GM21786 (cell line): ENCODE data around the gene CELA2B.
"Not testable (repeated sequence)": the region's sequence is repeated elsewhere in the genome, so short reads cannot be mapped to it uniquely, and the experiment has no call there.

Experiments used
- ATAC-seq: cut with Tn5 transposase; IDR thresholded peaks from one replicate; pipeline ENCODE4 v1.9.1; 2021; ENCODE audit not compliant: unreplicated experiment

Gene CELA2B

DNA sequence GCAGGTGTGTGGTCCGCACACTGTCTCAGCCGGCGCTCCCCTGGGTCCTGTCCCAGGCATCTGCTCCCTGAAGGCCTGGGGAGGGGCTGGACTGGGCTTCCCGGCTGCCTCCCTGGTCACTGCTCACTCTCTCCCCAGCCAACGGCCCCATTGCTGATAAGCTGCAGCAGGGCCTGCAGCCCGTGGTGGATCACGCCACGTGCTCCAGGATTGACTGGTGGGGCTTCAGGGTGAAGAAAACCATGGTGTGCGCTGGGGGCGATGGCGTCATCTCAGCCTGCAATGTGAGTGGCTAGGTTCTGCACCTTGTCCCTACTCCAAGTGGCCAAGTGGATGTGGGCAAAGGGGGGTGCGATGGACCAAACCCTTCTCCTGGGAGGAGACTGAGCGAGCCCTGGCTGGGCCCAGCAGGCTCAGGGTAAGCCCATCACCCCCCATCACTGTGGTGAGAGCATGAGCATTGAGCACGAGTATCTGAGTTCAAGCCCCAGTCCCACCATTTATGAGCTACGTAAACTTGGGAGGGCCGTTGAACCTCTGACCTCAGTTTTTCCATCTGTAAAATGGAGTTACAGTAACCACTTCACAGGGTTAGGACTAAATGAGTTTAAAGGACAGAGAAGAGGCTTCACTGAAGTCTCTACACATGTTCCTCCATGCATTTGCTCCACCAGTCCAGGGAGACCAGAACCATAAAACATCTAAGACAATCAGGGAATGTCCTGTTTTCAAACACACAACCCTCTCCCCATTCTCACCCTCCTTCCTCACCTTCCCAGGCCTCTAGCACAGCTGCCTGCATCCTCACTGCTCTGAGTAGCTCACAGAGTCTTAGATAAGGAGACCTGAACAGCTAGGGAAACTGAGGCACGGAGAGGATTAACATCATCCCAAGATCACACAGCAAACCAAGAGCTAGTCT is 31.2 kb upstream of the CELA2B start:
- no peak for ATAC-seq

DNA sequence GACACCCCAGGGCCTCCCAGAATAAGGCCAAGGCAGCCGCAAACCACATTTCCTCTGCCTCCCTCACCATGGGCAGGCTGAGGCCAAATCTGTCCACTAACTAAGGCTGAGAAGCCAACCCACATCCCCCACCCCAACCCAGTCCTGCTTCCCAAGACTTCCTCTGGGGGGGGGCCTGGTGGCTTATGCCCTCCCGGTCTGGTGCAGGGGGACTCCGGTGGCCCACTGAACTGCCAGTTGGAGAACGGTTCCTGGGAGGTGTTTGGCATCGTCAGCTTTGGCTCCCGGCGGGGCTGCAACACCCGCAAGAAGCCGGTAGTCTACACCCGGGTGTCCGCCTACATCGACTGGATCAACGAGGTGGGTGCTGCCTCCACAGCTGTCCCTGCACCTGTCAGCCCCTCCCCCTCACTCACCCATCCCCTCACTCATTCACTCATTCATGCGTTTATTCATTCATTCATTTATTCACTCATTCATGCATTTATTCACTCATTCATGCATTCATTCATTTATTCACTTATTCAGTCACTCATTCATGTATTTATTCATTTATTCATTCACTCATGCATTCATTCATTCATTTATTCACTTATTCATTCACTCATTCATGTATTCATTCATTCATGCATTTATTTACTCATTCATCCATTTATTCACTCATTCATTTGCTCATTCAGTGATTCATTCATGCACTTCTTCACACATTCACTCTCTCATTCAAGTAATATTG is 30.3 kb upstream of the CELA2B start:
- ATAC-seq: no peak

DNA sequence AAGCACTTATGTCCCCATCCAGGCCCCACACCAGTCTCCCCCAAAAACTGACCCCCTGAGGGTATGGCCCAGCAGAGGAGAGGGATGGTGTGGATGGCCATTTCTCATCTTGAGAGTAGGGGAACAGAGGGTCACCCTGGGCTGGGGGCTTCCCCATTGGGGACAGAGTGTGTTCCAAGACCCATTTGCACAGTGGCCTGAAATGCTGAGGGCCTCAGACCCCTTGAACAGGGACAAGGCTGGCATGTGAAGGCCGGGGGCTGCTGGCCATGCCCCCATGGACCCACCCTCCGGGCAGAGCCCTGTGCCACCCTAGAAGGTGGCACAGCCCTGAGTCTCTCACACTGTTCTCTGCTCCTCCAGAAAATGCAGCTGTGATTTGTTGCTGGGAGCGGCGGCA is 29.7 kb upstream of the CELA2B start:
- ATAC-seq: no peak

DNA sequence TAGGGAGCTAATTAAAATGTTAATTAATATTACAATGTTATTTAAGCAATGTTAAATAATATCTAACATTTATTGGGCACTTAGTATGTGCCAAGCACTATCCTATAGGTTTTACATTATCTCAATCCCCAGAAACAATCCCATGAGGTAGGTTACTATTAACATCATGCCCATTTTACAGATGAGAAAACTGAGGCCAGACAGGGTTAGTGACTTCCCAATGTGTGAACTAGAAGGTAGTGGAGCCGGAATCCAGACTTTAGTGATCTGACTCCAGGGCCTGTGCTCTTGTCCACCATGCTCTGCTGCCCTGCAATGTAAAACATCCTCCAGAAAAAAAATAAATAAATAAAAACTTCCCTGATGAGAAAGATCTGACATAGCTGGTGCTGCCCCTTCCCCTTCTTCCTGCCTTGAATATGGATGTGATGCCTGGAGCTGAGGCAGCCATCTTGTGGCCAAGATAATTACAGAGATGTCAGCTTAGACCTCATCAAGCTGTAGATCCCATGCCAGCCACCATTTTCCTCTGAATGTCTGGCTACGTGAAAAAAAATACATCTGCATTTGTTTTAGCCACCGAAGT is 26.9 kb upstream of the CELA2B start:
- no peak for ATAC-seq

DNA sequence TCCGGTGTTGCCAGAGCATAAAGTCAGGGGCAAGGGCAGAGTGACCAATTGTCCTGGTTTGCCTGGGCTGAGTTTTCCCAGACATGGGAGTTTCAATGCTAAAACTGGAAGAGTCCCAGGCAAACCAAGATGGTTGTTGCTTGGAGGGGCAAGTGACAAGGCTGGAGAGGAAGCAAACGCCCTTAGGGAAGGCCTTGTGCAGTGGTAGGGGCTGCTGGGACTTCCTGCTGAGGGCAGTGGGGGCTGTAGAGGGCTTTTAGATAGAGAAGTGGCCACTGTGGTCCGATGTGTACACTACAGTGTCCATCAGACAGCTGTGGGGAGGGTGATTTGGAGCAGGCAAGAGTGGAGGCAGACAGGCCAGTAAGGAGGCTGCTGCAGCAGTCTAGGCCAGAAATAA is 26.3 kb upstream of the CELA2B start:
- no peak for ATAC-seq

DNA sequence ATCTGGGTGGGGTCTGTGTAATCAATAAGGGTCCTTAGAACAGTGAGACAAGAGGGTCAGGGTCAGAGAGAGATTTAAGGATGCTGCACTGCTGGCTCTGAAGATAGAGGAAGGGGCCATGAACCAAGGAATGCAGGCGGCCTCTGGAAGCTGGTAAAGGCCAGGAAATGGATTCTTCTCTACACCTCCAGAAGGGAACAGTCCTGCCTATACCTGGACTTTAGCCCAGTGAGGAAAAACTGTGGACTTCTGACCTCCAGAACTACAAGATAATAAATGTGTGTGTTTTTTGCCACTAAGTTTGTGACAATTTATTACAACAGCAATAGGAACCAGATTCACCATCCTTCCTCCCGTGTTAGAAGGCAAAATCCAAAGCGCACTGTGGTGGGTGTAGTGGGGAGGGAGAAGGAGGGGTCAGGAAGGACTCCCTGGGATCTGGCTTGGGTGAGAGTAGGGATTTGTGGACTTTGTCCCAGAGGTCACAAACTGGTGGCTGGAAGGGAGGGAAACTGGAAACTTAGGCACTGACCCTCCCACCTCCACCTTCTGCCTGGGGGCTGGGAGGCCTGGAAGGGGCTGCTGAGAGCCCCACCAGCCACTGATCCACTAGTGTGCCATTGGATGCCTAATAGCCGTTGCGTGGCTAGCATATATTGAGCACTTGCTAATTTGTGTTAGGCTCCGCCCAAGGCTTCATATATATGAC is 24.7 kb upstream of the CELA2B start:
- no peak for ATAC-seq

DNA sequence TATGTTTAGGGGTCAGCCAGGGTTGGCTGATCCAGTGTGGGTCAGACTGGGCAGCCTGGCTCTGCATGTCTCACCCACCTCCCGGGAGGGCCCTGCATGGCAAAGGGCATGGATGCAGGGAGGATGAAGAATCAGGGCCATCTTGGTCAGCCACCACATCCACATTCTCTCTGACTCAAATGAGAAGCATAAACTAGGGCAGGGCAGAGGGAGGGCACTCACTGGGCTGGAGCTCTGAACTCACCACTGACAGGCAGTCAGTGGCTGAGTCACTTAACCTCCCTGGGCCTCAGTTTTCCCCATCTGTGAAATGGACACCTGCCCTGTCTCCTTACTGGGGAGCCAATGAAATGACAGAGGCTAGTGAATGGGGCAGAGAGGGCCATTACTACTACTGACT is 23.7 kb upstream of the CELA2B start:
- no peak for ATAC-seq

DNA sequence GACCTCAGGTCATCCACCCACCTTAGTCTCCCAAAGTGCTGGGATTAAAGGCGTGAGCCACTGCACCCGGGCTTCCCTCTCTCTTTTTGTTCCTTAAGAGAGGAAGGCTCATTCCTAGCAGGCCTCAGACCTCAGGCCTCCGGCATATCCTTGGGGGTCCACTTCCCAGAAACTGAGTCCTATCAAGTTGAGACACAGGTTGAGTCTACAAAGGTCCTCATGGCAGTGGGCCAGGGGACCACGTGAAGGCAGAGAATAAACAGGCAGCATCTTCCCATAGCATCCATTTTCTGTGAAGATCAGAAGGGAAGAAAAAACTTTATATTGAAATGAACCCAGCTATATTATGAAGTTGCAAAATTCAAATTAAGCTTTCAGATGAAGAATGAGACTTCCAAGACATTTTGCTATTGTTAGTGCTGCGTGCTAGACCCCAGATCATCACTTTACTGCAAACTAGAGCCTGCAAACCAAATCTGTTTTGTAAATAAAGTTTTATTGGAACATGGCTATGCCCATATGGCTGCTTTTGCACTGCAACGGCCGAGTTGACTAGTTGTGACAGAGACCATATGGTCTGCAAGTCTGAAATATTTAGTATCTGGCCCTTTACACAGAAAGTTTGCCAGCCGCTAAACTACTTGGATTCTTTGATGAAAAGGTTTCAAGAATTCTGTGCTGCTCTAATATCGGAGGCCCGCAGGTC is 22.9 kb upstream of the CELA2B start:
- ATAC-seq: no peak

DNA sequence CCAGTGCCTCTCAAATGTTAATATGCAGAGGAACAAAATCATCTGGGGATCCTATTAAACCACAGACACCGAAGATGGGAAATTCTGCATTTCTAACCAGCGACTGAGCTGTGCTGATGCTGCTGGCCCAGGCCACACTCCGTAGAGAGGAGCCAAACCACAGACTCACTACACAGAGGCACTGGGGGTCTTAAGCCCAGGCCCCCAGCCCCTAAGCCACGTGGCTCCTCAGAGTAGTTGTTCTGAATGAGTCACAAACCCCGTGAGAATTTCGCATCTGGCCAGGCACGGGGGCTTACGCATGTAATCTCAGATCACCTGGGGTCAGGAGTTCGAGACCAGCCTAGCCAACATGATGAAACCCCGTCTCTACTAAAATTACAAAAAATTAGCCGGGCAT is 22.2 kb upstream of the CELA2B start:
- ATAC-seq: no peak

DNA sequence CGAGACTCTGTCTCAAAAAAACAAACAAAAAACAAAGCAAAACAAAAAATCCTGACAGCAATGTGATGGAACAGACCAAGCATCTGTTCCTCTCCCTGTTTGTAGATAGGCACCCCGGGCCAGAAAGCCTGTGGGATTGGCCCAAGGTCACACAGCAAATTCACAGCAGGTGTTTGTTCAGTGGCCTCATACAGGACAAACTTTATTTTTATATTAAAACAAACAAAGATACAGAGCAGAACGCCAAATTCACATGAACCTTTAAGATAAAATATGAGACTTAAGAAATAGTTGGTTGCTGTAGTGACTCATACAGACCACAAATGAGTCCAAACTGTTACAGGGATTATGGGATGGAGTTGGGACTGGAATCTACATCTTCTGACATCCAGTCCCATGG is 21.6 kb upstream of the CELA2B start:
- no peak for ATAC-seq

DNA sequence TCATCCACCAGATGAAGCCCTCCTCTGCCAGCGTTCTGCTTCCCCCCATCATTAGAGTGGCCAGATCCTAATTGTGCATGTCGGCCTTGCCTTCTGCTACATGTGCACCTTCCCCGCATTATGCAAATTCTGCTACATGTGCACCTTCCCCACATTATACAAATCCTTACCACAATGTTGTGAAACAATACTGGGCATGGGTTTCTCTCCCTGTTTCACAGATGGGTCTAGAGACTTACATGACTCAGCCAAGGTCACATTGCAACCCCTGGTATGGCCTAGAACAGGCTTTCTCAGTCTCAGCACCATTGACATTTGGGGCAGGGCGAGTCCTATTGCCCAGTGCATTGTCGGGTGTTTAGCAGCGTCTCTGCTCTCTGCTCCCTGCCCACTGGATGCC is 20.4 kb upstream of the CELA2B start:
- ATAC-seq: no peak

DNA sequence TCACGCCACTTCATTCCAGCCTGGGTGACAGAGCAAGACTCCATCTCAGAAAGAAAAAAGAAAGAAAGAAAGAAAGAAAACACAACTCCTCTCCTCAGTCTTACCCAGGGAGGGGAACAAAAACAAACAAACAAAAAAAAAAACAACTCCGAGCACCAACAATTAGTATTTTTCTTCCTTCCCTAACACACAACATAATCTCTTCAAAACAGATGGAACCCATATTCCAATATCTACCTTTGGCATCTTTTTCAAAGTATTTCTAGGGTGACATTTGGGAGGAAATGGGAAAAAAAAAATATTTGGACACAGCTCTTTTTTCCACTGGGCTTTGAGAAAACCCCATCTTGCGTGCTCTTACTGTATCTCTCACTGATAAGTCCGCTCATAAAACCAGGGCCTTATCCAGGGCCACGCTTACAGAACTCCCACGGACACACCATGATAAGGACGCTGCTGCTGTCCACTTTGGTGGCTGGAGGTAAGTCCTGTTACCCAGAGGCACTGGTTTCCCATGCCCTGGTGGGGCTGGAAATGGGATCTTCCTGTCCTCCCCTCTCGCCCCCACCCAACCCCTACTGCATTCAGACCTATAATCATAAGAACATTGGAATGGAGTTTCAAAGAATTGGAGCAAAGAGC is 19.5 kb upstream of the CELA2B start, which contains the start of gene CELA2A:
TSS of gene CELA2A (plus strand) at position 420 of the 642 bp plus-strand sequence. CDS start at position 442, 22 bp downstream.
- ATAC-seq: no peak

DNA sequence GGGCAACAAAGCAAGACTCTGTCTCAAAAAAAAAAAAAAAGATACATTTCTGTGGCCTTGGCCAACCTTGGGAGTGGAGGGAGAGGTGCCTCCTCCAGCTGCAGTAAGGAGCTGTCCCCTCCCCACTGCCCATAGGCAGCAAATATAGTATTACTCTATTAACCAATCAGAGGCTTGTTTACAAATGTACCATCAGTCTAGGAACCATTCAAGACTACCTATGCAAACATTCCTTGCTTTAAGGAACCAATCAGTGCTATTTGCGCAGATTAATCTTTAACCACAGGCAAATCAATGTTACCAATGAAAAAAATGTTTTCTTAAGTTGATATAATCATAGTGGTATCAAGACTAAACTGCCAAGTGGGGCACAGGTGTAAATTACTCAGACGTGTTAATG is 18.3 kb upstream of the CELA2B start:
- ATAC-seq: no peak

DNA sequence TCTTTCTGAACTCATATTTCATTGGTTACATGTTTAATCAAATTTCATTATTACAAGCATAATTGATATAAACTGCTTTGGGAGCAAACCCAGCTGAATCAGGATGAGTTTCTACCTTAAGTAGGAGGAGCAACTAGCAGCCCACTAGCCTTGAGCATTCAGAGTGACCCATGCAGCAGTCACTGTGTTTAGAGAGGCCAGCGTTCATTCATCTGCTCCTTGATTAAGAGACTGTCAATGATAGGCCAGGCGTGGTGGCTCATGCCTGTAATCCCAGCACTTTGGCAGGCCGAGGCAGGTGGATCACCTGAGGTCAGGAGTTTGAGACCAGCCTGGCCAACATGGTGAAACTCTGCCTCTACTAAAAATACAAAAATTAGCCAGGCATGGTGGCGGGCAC is 17.5 kb upstream of the CELA2B start:
- ATAC-seq: not testable (repeated sequence)

DNA sequence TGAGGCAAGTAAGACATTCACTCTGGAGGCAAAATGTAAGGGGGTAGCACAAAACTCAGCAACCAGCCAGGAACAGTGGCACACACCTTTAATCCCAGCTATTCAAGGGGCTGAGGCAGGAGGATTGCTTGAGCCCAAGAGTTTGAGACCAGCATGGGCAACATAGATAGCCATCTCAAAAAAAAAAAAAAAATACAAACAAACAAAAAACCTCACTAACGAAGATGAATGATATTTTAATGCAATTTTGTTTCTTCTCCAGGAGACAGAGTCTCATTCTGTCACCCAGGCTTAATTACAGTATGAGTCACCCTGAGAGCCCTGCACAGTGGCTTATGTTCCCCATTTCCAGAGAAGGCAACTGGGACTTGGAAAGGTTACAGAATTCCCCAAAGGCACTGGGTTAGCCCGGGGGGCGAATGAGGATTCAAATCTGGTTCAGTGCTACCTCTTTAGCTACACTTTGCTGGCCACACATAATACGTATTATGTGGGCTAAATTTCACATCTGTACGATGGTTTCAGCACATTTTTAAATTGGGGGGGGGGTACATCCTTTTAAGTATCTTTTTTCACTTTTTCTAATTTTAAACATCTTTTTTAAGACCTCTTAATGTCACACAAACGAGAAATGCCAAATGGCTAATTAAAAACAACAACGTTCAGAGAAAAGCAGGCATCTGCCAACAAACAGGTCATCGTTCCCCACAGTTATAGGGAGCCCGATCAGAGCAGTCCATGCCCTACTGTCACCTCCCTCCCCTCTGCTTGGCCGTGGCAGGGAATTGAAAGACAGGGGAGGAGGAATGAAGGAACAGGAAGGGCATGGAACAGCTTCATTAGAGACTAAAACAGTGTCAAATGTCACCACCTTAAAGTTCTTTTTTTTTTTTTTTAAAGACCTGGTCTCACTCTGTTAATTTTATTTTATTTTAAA is 15.9 kb upstream of the CELA2B start:
- no peak for ATAC-seq

DNA sequence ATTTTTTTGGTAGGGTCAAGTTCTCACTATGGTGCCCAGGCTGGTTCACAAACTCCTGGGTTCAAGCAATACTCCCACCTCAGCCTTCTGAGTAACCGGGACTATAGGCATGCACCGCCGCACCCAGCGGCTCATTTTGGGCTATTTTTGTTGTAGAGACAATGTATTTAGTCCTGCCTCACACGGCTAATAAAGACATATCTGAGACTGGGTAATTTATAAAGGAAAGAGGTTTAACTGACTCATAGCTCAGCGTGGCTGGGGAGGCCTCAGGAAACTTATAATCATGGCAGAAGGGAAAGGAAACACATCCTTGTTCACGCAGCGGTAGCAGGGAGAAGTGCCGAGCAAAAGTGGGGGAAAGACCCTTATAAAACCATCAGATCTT is 15.2 kb upstream of the CELA2B start:
- no peak for ATAC-seq

DNA sequence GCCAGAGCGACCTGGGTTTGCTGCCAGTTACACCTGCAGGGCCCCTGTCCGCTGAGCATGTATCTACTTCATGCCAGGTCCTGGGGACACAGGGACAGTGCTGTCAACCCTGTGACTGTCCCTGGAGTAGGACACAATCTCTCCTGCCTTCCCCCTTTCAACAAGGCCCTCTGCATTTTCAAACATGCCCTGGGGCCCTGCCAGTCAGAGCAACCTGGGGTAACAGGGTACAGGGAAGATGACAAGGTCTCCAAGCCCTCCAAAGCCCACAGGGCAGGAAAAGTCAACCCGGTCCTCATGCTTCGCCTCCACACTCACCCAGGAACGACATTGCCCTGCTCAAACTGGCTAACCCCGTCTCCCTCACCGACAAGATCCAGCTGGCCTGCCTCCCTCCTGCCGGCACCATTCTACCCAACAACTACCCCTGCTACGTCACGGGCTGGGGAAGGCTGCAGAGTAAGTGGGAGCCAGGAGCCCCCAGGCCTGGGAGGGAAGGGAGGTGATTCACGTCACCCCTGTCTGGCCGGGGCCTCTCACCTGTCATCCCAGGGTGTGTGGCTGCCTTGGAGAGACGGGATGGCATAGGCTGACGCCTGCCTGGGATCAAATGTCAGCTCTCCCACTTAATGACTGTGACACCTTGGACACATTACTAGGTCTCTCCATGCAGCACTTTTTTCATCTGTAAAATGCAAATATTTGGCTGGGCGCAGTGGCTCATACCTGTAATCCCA is 12.7 kb upstream of the CELA2B start:
- ATAC-seq: not testable (repeated sequence)

DNA sequence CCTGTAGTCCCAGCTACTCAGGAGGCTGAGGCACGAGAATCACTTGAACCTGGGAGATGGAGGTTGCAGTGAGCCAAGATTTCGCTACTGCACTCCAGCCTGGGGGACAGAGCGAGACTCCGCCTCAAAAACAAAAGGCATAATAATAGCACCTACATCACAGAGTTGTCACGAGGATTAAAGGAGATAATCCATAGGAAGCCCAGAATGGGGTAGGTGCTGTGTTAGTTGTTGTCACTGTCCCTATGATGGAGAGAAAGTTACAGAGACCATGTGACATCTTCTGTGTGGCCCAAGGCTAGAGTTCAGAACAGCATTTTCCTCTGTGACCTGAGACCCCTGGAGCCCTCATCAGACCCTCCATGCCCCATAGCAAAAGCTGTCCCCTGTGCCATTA is 12.0 kb upstream of the CELA2B start:
- not testable (repeated sequence) for ATAC-seq
